Esophagus muscularis mucosa (tissue), 4 donors: Measurements from ENCODE around the gene NTSR1. TPM values are rescaled to one million over a fixed set of nuclear protein-coding genes. Genes with fewer than 3 reads are reported as not detected.

Experiments used
- DNase-seq: peaks from one replicate; pipeline ENCODE4 v3.0.0-alpha.2; 2017; ENCODE audit errors: extremely low spot score
- H3K27ac ChIP-seq, 4 donors: fragments of 200-600 bp; sonication (generic); replicated peaks in 1 of 4; 1 replicate in 3 of 4; 2 replicates in 1 of 4; pipeline ENCODE4 v1.5.1; 2016 to 2019; ENCODE audit warnings: mild to moderate bottlenecking in 1 of 4
- H3K27me3 ChIP-seq, 4 donors: fragments of 200-600 bp; sonication (generic); one replicate each; pipeline versions ENCODE4 v1.5.1 to v1.6.0; 2016 to 2019
- H3K36me3 ChIP-seq, 4 donors: fragments of 200-600 bp; sonication (generic); one replicate each; pipeline ENCODE4 v1.5.1; 2016 to 2019
- H3K4me1 ChIP-seq, 4 donors: fragments of 200-600 bp; sonication (generic); one replicate each; pipeline ENCODE4 v1.5.1; 2016 to 2019
- H3K4me3 ChIP-seq, 4 donors: fragments of 200-600 bp; sonication (generic); 1 replicate in 2 of 4; 2 replicates in 2 of 4; pipeline ENCODE4 v1.5.1; 2016 to 2019; ENCODE audit warnings: mild to moderate bottlenecking in 4 of 4, moderate library complexity in 1 of 4
- H3K9me3 ChIP-seq, 4 donors: fragments of 200-600 bp; sonication (generic); 1 replicate in 3 of 4; 2 replicates in 1 of 4; pipeline ENCODE4 v1.5.1; 2016 to 2019
- CTCF ChIP-seq, 3 experiments: fragments of 200-600 bp in 2 of 3; fragments of 450-650 bp in 1 of 3; sonication (generic) in 2 of 3; IDR thresholded peaks; one replicate each; pipeline ENCODE4 v1.5.1; 2017 to 2019; ENCODE audit warnings: antibody characterized with exemption in 3 of 3, mild to moderate bottlenecking in 2 of 3, moderate library complexity in 1 of 3
- EP300 ChIP-seq: sonication (generic); formaldehyde crosslinking; IDR thresholded peaks from one replicate; pipeline ENCODE4 v1.6.1; 2017; ENCODE audit warnings: antibody characterized with exemption
- POLR2A ChIP-seq: fragments of 450-650 bp; IDR thresholded peaks from one replicate; pipeline ENCODE4 v1.6.1; 2017; ENCODE audit warnings: antibody characterized with exemption, moderate library complexity, mild to moderate bottlenecking, low read depth
- POLR2AphosphoS5 ChIP-seq, 2 donors: sonication (generic); formaldehyde crosslinking; IDR thresholded peaks; one replicate each; pipeline ENCODE4 v1.6.1; 2017; ENCODE audit warnings: antibody characterized with exemption in 2 of 2
- WGBS: methylation state at CpG from one replicate; pipeline ENCODE4 v1.1.5; 2018; 5-methylcytosine and 5-hydroxymethylcytosine counted together
- intact Hi-C: fragments of 100-400 bp; cut with DNase I; formaldehyde crosslinking; loops from one replicate; pipeline ENCODE4 v1.15.1; 2023
- total RNA-seq, 4 donors: library from RNA; depleted of rRNA; stranded (reverse); fragments of >200 nt; gene quantifications; one replicate each; pipeline versions ENCODE4 v1.1.0 to v1.2.1, GENCODE V29; 2016

Gene NTSR1
- total RNA-seq, 4 donors from 2014 or later = 0.42 to 1.6 (median 0.80) TPM

- WGBS = 86% methylated on average over 11 of the region's 23 CpGs
- Histone ChIP-seq H3K4me3 (no peak overlapping the region), H3K36me3 (peaks cover 52 to 60% (median 58%) of the 10 kb centered on the region in 4 donors), H3K27me3 (no peaks in the 10 kb centered on the region), H3K4me1 (peaks cover 34 to 40% (median 38%) of the 10 kb centered on the region in 4 donors), H3K27ac (no peak overlapping the region), H3K9me3 (no peaks in the 10 kb centered on the region)
- TF ChIP-seq CTCF (IDR thresholded peaks at IDR 0.05) (no peak), POLR2AphosphoS5 (IDR thresholded peaks at IDR 0.05) (no peak), EP300 (no peak)
- DNase-seq = no peak
- intact Hi-C loops = loop anchor here (2.0 kb wide), 1 partner anchor 139 kb away; no protein-coding TSS in a partner anchor
These were observed 99.0 kb downstream of the NTSR1 start for GRCh38 chr20:62807444-62808210.

GRCh38 chr20:62808211-62808865, 99.7 kb downstream of the NTSR1 start:
- Histone ChIP-seq H3K4me1 (peaks cover 29 to 40% (median 38%) of the 10 kb centered on the region in 4 donors), H3K27ac (no peak overlapping the region), H3K9me3 (no peaks in the 10 kb centered on the region), H3K4me3 (no peak overlapping the region), H3K36me3 (peaks cover 55 to 67% (median 64%) of the 10 kb centered on the region in 4 donors), H3K27me3 (no peaks in the 10 kb centered on the region)
- WGBS = 41% methylated on average over 13 of the region's 21 CpGs
- no peak for DNase-seq
- intact Hi-C loops = loop anchor here (2.0 kb wide), 1 partner anchor 140 kb away; no protein-coding TSS in a partner anchor
- TF ChIP-seq CTCF (IDR thresholded peaks at IDR 0.05) (peak; percentile 92 to 93 (median 93)), EP300 (no peak)

- peaks cover 55 to 76% (median 72%) of the 10 kb centered on the region in 4 donors for H3K36me3 ChIP-seq
- DNase-seq = no peak
- 93% methylated on average over 21 of the region's 24 CpGs for WGBS
- H3K9me3 ChIP-seq = no peaks in the 10 kb centered on the region
- no peak overlapping the region for H3K27ac ChIP-seq
- intact Hi-C loops = loop anchor here (2.0 kb wide), 1 partner anchor 141 kb away; no protein-coding TSS in a partner anchor
- H3K4me3 ChIP-seq = no peak overlapping the region
- TF ChIP-seq POLR2A = no peak
- H3K4me1 ChIP-seq = peaks cover 20 to 38% (median 35%) of the 10 kb centered on the region in 4 donors
- H3K27me3 ChIP-seq = peaks cover 0 to 9% (median 4%) of the 10 kb centered on the region in 4 donors
These were observed 101.1 kb downstream of the NTSR1 start for GRCh38 chr20:62809530-62810428.

- peaks cover 23 to 44% (median 41%) of the 10 kb centered on the region in 4 donors for H3K4me1 ChIP-seq
- H3K27me3 ChIP-seq = peaks cover 4 to 24% (median 18%) of the 10 kb centered on the region in 4 donors
- TF ChIP-seq EP300 = no peak
- TF ChIP-seq POLR2A = no peak
- TF ChIP-seq POLR2AphosphoS5 (IDR thresholded peaks at IDR 0.05) = no peak
- no peak for TF ChIP-seq CTCF (IDR thresholded peaks at IDR 0.05)
- H3K4me3 ChIP-seq = no peak overlapping the region
- 88% methylated on average over 12 of the region's 21 CpGs for WGBS
- DNase-seq = no peak
- H3K9me3 ChIP-seq = no peaks in the 10 kb centered on the region
- intact Hi-C loops = no loop called here
- peaks cover 55 to 76% (median 72%) of the 10 kb centered on the region in 4 donors for H3K36me3 ChIP-seq
- H3K27ac ChIP-seq = no peak overlapping the region
These were observed 102.7 kb downstream of the NTSR1 start for GRCh38 chr20:62811320-62811719.
